ENCODE measurements around the gene FHIP1B.

GRCh38 chr11:6194065-6194581 lies 40.3 kb downstream of the FHIP1B start:
- no peak for TF ChIP-seq GABPA (IDR thresholded peaks at IDR 0.05 in 1 of 2, conservative IDR thresholded peaks at IDR 0.05 in 1 of 2)
- no peak for TF ChIP-seq TAF1 (conservative IDR thresholded peaks at IDR 0.05)
- no peak for TF ChIP-seq CTCF (IDR thresholded peaks at IDR 0.05; ENCODE audit: low read depth, low read length, missing input control)
- no peak for TF ChIP-seq ATF3 (IDR thresholded peaks at IDR 0.05)
- no peak for TF ChIP-seq MAX (IDR thresholded peaks at IDR 0.05)
- no peak for TF ChIP-seq REST (IDR thresholded peaks at IDR 0.05)
- no peak for TF ChIP-seq ZBTB33 (IDR thresholded peaks at IDR 0.05)
